Mammary epithelial cell (primary cell): ENCODE data around the gene TNMD.

Experiments used
- CTCF ChIP-seq, 2 donors: IDR thresholded peaks in 1 of 2; conservative IDR thresholded peaks in 1 of 2; 2 replicates each; pipeline ENCODE4 v1.5.1; 2011 to 2012; ENCODE audit warnings: inconsistent platforms in 2 of 2, low read length in 2 of 2, mild to moderate bottlenecking in 2 of 2, control low read depth in 1 of 2, low read depth in 1 of 2; ENCODE audit not compliant: insufficient read depth in 1 of 2; ENCODE audit errors: extremely low read depth in 1 of 2
- EZH2 ChIP-seq: IDR thresholded peaks from 2 replicates; pipeline ENCODE4 v1.6.1; 2012; ENCODE audit warnings: low read length, inconsistent platforms, borderline replicate concordance

- TF ChIP-seq EZH2 = no peak
- TF ChIP-seq CTCF (conservative IDR thresholded peaks at IDR 0.05 in 1 of 2, IDR thresholded peaks at IDR 0.05 in 1 of 2; ENCODE audit: extremely low read depth in 1 of 2, insufficient read depth in 1 of 2, low read depth in 1 of 2, low read length in 2 of 2) = no peak
These were observed 27.2 kb downstream of the TNMD start for GRCh38 chrX:100611951-100612350.
